ENCODE data around the gene CENPU.

DNA sequence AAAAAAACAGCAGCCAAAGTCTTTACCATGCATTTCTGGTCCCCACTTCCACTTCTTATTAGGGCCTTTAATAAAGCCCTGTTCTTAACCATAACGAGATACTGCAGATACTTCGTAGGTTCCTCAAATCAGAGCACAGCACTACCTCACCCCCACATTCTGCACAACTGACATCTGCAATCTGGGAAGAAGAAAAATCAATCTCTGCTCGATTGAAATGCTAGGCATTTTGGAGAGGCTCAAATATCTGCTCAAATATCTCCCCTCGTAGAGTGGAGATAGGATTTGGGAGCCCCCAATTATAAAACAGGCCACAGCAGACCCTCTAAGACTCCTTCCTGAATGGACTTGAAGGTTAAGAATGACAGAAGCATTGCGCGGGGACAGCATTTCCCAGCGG, 40.3 kb upstream of the CENPU start:
- TF ChIP-seq, protein P1, sequence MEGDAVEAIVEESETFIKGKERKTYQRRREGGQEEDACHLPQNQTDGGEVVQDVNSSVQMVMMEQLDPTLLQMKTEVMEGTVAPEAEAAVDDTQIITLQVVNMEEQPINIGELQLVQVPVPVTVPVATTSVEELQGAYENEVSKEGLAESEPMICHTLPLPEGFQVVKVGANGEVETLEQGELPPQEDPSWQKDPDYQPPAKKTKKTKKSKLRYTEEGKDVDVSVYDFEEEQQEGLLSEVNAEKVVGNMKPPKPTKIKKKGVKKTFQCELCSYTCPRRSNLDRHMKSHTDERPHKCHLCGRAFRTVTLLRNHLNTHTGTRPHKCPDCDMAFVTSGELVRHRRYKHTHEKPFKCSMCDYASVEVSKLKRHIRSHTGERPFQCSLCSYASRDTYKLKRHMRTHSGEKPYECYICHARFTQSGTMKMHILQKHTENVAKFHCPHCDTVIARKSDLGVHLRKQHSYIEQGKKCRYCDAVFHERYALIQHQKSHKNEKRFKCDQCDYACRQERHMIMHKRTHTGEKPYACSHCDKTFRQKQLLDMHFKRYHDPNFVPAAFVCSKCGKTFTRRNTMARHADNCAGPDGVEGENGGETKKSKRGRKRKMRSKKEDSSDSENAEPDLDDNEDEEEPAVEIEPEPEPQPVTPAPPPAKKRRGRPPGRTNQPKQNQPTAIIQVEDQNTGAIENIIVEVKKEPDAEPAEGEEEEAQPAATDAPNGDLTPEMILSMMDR (conservative IDR thresholded peaks at IDR 0.05) = no peak
- TF ChIP-seq EZH2 (IDR thresholded peaks at IDR 0.05; ENCODE audit: low read depth) = no peak
